Measurements from ENCODE around the gene ZDHHC11.

DNA sequence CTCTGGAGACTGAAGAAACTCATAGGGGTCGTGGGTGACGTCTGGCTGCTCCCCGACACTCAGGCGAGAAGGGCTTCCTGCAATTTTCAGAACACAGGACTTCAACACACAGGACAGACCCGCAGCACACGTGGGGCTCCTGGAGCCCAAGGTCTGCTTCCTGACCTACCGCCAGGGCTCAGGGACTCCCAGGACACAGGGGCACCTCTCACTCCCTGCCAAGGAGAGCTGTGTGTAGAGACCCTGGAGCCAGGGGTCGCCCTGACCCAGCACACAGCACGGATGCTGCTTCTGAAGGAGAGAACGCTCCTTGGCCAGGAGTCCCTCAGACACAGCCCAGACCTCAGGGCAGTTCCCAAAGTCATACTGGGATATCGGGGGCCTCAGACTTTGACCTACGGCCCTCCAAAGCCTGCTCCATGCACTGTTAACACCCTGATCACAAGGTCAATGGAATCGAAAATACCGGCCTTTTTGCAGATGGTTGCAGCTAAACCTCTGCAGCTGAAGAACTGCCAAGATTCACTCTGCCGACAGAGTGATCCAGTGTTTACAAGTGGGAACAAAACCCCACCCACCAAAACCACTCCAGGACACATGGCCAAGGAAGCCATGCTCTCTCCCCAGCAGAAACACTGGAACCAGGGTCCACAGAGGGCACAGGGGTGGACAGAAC is 13.8 kb upstream of the ZDHHC11 start:
- no peak for TF ChIP-seq CTCF (IDR thresholded peaks at IDR 0.05)
- no peak for TF ChIP-seq POLR2A (IDR thresholded peaks at IDR 0.05)
